RWPE2 (cell line): ENCODE results near the gene JOSD1.

Experiments
- ATAC-seq: fragments of 200-7000 bp; cut with Tn5 transposase; 3 replicates; pipeline ENCODE4 v1.9.1; 2021; ENCODE audit warnings: low read depth
- DNase-seq: peaks from one replicate; pipeline ENCODE4 v3.0.0-alpha.2; 2020; ENCODE audit warnings: low spot score
- H3K27ac ChIP-seq: fragments of 450-650 bp; 2 replicates; pipeline ENCODE4 v1.5.1; 2017; ENCODE audit warnings: mild to moderate bottlenecking; ENCODE audit not compliant: poor library complexity, severe bottlenecking
- H3K27me3 ChIP-seq: fragments of 250-450 bp; sonication (Bioruptor Pico); 2 replicates; pipeline ENCODE4 v1.5.1; 2021; ENCODE audit warnings: mild to moderate bottlenecking, moderate library complexity; ENCODE audit not compliant: insufficient read depth, poor library complexity, severe bottlenecking
- H3K36me3 ChIP-seq: fragments of 250-450 bp; sonication (Bioruptor Pico); 2 replicates; pipeline ENCODE4 v1.5.1; 2020; ENCODE audit warnings: low read depth, mild to moderate bottlenecking, moderate library complexity
- H3K4me1 ChIP-seq: fragments of 250-450 bp; sonication (Bioruptor Pico); 2 replicates; pipeline ENCODE4 v1.5.1; 2021; ENCODE audit warnings: mild to moderate bottlenecking, moderate library complexity; ENCODE audit not compliant: insufficient read depth, poor library complexity, severe bottlenecking
- H3K4me3 ChIP-seq: fragments of 250-450 bp; sonication (Bioruptor Pico); 2 replicates; pipeline ENCODE4 v1.5.1; 2021; ENCODE audit warnings: mild to moderate bottlenecking, moderate library complexity; ENCODE audit not compliant: severe bottlenecking
- H3K9me3 ChIP-seq: fragments of 250-450 bp; sonication (Bioruptor Pico); 2 replicates; pipeline ENCODE4 v1.5.1; 2021; ENCODE audit warnings: mild to moderate bottlenecking, moderate library complexity; ENCODE audit not compliant: severe bottlenecking
- CTCF ChIP-seq: fragments of 450-650 bp; IDR thresholded peaks from one replicate; pipeline ENCODE4 v1.5.1; 2017; ENCODE audit warnings: mild to moderate bottlenecking, moderate library complexity; ENCODE audit not compliant: poor library complexity, severe bottlenecking

Gene JOSD1

GRCh38 chr22:38710351-38710750, 9.6 kb upstream of the JOSD1 start:
- no peak overlapping the region for H3K4me3 ChIP-seq
- H3K9me3 ChIP-seq: no peaks in the 10 kb centered on the region
- DNase-seq (no peak), ATAC-seq (no peak)
- H3K27ac ChIP-seq: no peak overlapping the region
- H3K27me3 ChIP-seq: no peaks in the 10 kb centered on the region
- no peak for TF ChIP-seq CTCF
- peaks cover 56% of the 10 kb centered on the region for H3K36me3 ChIP-seq
- H3K4me1 ChIP-seq: peaks cover 17% of the 10 kb centered on the region

- Histone ChIP-seq H3K27me3 (no peaks in the 10 kb centered on the region), H3K4me1 (peaks cover 24% of the 10 kb centered on the region), H3K27ac (no peak overlapping the region), H3K9me3 (no peaks in the 10 kb centered on the region), H3K4me3 (no peak overlapping the region), H3K36me3 (peaks cover 55% of the 10 kb centered on the region)
- no peak for ATAC-seq
- TF ChIP-seq CTCF: no peak
- no peak for DNase-seq
Observed at GRCh38 chr22:38709306-38709705, 8.6 kb upstream of the JOSD1 start.

GRCh38 chr22:38707984-38708383, 7.2 kb upstream of the JOSD1 start:
- no peak overlapping the region for H3K4me3 ChIP-seq
- no peak for TF ChIP-seq CTCF
- H3K27ac ChIP-seq: peak overlapping the region; percentile 69
- no peaks in the 10 kb centered on the region for H3K9me3 ChIP-seq
- H3K36me3 ChIP-seq: peaks cover 54% of the 10 kb centered on the region
- H3K27me3 ChIP-seq: no peaks in the 10 kb centered on the region
- no peak for ATAC-seq
- DNase-seq: no peak
- peaks cover 24% of the 10 kb centered on the region for H3K4me1 ChIP-seq

- no peaks in the 10 kb centered on the region for H3K9me3 ChIP-seq
- peak overlapping the region; percentile 69 for H3K27ac ChIP-seq
- H3K36me3 ChIP-seq: peaks cover 48% of the 10 kb centered on the region
- TF ChIP-seq CTCF: no peak
- peak overlapping the region; percentile 62 for H3K4me3 ChIP-seq
- DNase-seq: no peak
- ATAC-seq: peak; percentile 31
- H3K4me1 ChIP-seq: peaks cover 24% of the 10 kb centered on the region
- H3K27me3 ChIP-seq: no peaks in the 10 kb centered on the region
Observed at GRCh38 chr22:38707346-38707745, 6.6 kb upstream of the JOSD1 start.

- no peak for TF ChIP-seq CTCF
- ATAC-seq (no peak), DNase-seq (no peak)
- Histone ChIP-seq H3K4me3 (peak overlapping the region; percentile 62), H3K4me1 (peaks cover 24% of the 10 kb centered on the region), H3K27ac (peak overlapping the region; percentile 69), H3K27me3 (no peaks in the 10 kb centered on the region), H3K36me3 (peaks cover 43% of the 10 kb centered on the region), H3K9me3 (no peaks in the 10 kb centered on the region)
Observed at GRCh38 chr22:38706901-38707195, 6.1 kb upstream of the JOSD1 start.
